GM19099 (cell line): ENCODE results near the gene TMEM37.

Source experiments
- POLR2A ChIP-seq: IDR thresholded peaks from 3 replicates; pipeline ENCODE4 v1.6.1; 2011; ENCODE audit warnings: low read depth; ENCODE audit not compliant: insufficient read length; ENCODE audit errors: extremely low read depth

TMEM37 gene

GRCh38 chr2:119435953-119436297 is 4.3 kb downstream of the TMEM37 start:
- no peak for TF ChIP-seq POLR2A

GRCh38 chr2:119436993-119437772 is 5.5 kb downstream of the TMEM37 start:
- no peak for TF ChIP-seq POLR2A

GRCh38 chr2:119438128-119438656 is 6.5 kb downstream of the TMEM37 start:
- no peak for TF ChIP-seq POLR2A

- no peak for TF ChIP-seq POLR2A
These were observed 7.2 kb downstream of the TMEM37 start for GRCh38 chr2:119438726-119439284.

- no peak for TF ChIP-seq POLR2A
These were observed 8.2 kb downstream of the TMEM37 start for GRCh38 chr2:119439574-119440500.

- TF ChIP-seq POLR2A, result no peak
These were observed 8.8 kb downstream of the TMEM37 start for GRCh38 chr2:119440501-119440870.

- TF ChIP-seq POLR2A, result no peak
These were observed 9.2 kb downstream of the TMEM37 start for GRCh38 chr2:119440873-119441272.

GRCh38 chr2:119441376-119442225 is 9.9 kb downstream of the TMEM37 start:
- no peak for TF ChIP-seq POLR2A

- TF ChIP-seq POLR2A, result no peak
These were observed 10.6 kb downstream of the TMEM37 start for GRCh38 chr2:119442226-119442619.

GRCh38 chr2:119442850-119443249 is 11.2 kb downstream of the TMEM37 start:
- TF ChIP-seq POLR2A, result no peak

GRCh38 chr2:119446037-119446436 is 14.4 kb downstream of the TMEM37 start:
- no peak for TF ChIP-seq POLR2A

GRCh38 chr2:119448427-119449141 is 16.9 kb downstream of the TMEM37 start:
- no peak for TF ChIP-seq POLR2A

- TF ChIP-seq POLR2A, result no peak
These were observed 17.9 kb downstream of the TMEM37 start for GRCh38 chr2:119449521-119449920.

GRCh38 chr2:119451336-119452050 is 19.8 kb downstream of the TMEM37 start:
- no peak for TF ChIP-seq POLR2A
